PC-3 (cell line): ENCODE results near the gene CCM2L. TPM values are rescaled to one million over a fixed set of nuclear protein-coding genes. Genes with fewer than 3 reads are reported as not detected.
A peak's percentile ranks its signal among the peaks of the same experiment; 100 is the strongest.

Experiments used
- ATAC-seq: fragments of 200-7000 bp; cut with Tn5 transposase; 2 replicates; pipeline ENCODE4 v1.9.1; 2020; ENCODE audit warnings: mild to moderate bottlenecking, moderate library complexity
- BruUV-seq: library from RNA; stranded (reverse); fragments of 400-500 nt; replicated peaks from 2 replicates; lab custom pipeline; 2021; lab: Mats Ljungman, UMichigan
- CTCF ChIA-PET: fragments of 300-600 bp; sonication (Branson Sonifier 250); formaldehyde crosslinking; loops from one replicate; lab custom pipeline; 2022; ENCODE audit warnings: antibody characterized with exemption; lab: Charles Lee
- POLR2A ChIA-PET: fragments of 300-600 bp; sonication (Branson Sonifier 250); formaldehyde crosslinking; loops from one replicate; lab custom pipeline; 2022; ENCODE audit warnings: antibody characterized with exemption; ENCODE audit not compliant: unreplicated experiment; lab: Charles Lee
- DNase-seq: peaks from one replicate; pipeline ENCODE4 v3.0.0-alpha.2; 2015
- H2AFZ ChIP-seq: fragments of 300-600 bp; sonication (generic); 2 replicates; pipeline ENCODE4 v1.6.0; 2016; ENCODE audit warnings: antibody characterized with exemption, low read length
- H3F3A ChIP-seq: fragments of 300-600 bp; sonication (generic); one replicate; pipeline ENCODE4 v1.6.0; 2017; ENCODE audit warnings: antibody characterized with exemption, low read length, control low read depth, mild to moderate bottlenecking; ENCODE audit not compliant: unreplicated experiment
- H3K27ac ChIP-seq: fragments of 300-600 bp; sonication (generic); 2 replicates; pipeline ENCODE4 v1.5.1; 2016; ENCODE audit warnings: mild to moderate bottlenecking, low read length
- H3K27me3 ChIP-seq: fragments of 300-600 bp; sonication (generic); 2 replicates; pipeline ENCODE4 v1.6.1; 2016; ENCODE audit warnings: low read length, mixed read lengths
- H3K36me3 ChIP-seq: fragments of 300-600 bp; sonication (generic); 2 replicates; pipeline ENCODE4 v1.6.1; 2016; ENCODE audit warnings: low read depth, mixed run types, low read length, mixed read lengths
- H3K4me1 ChIP-seq: fragments of 300-600 bp; sonication (generic); 2 replicates; pipeline ENCODE4 v1.5.1; 2016; ENCODE audit warnings: low read length; ENCODE audit not compliant: insufficient read depth
- H3K4me2 ChIP-seq: fragments of 300-600 bp; sonication (generic); 2 replicates; pipeline ENCODE4 v1.6.0; 2016; ENCODE audit warnings: low read length
- H3K4me3 ChIP-seq: fragments of 300-600 bp; sonication (generic); 2 replicates; pipeline ENCODE4 v1.5.1; 2016; ENCODE audit warnings: mild to moderate bottlenecking, low read length, mixed read lengths
- H3K79me2 ChIP-seq: fragments of 300-600 bp; sonication (generic); 2 replicates; pipeline ENCODE4 v1.6.1; 2017; ENCODE audit warnings: low read length, mixed read lengths
- H3K9ac ChIP-seq: fragments of 300-600 bp; sonication (generic); 2 replicates; pipeline ENCODE4 v1.6.0; 2016; ENCODE audit warnings: mild to moderate bottlenecking, low read length
- H3K9me2 ChIP-seq: fragments of 300-600 bp; sonication (generic); replicated peaks from 2 replicates; pipeline ENCODE4 v1.6.1; 2016; ENCODE audit warnings: mixed run types, low read length, mixed read lengths
- H3K9me3 ChIP-seq: fragments of 300-600 bp; sonication (generic); 2 replicates; pipeline ENCODE4 v1.6.1; 2016; ENCODE audit warnings: low read length, mixed read lengths
- H4K20me1 ChIP-seq: fragments of 300-600 bp; sonication (generic); 2 replicates; pipeline ENCODE4 v1.6.1; 2016; ENCODE audit warnings: low read length, mixed read lengths
- EZH2 ChIP-seq: fragments of 300-600 bp; sonication (generic); IDR thresholded peaks from one replicate; pipeline ENCODE4 v1.6.1; 2017; ENCODE audit warnings: antibody characterized with exemption, mild to moderate bottlenecking, low read length; ENCODE audit not compliant: unreplicated experiment
- EZH2phosphoT487 ChIP-seq: fragments of 300-600 bp; sonication (generic); IDR thresholded peaks from 2 replicates; pipeline ENCODE4 v1.6.1; 2018; ENCODE audit warnings: mild to moderate bottlenecking, antibody characterized with exemption, low read length, borderline replicate concordance
- intact Hi-C: fragments of 100-400 bp; cut with micrococcal nuclease; formaldehyde crosslinking; loops from 2 replicates; pipeline ENCODE4 v1.9.0; 2023
- total RNA-seq: library from RNA; depleted of rRNA; stranded (reverse); fragments of >200 nt; gene quantifications from 2 replicates; pipeline ENCODE4 v1.2.3, GENCODE V29; 2014
- TF ChIP-seq, protein P1 (sequence below): fragments of 300-600 bp; sonication (generic); conservative IDR thresholded peaks from 2 replicates; pipeline ENCODE4 v1.5.1; 2017; ENCODE audit warnings: antibody characterized with exemption, low read depth, mild to moderate bottlenecking, low read length

Gene CCM2L
- total RNA-seq, 1 experiment from 2014 or later: not detected

DNA sequence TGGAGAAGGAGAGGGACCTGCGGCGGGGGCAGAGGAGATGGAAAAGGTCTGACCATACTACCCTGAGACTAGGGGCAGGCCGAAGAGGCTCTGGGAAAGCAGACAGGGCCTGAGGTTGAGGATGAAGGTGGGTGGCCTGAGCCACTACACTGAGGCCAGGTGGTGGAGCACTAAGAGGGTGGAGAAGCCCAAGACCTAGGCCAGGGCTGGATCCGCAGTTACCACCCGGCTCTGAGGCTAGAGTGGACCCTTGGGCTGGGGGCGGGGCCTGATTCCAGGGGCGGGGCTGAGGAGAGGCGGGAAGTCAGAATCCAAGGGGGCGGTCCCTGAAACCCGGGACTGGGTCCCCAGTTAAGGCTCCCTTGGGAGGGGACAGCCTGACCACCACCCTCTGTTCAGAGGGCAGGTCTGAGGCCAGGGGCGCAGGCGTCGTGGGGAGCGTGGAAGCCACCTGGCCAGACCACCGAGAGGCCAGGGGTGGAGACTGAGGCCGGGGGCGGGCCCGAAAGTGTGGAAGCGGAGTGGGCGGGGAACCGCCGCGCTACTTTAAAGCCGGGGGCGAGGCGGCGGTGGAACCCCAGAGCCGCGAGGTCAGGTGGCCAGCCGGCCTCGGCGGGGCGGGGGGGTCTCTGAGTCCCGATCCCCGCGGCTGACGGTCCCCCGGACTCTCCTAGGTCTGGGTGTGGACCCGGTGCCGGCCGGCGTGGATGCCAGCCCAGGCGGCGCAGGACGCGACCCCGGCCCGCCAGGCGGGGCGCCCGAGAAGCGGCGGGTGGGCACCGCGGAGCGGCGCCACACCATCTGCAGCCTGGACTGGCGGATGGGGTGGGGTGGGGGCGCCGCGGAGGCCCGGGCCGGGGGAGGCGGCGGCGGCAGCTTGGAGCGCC lies 8.3 kb downstream of the CCM2L start:
- peak; percentile 53 for DNase-seq
- H3K4me1 ChIP-seq: no peaks in the 10 kb centered on the region
- intact Hi-C loops: no loop called here
- H3K9ac ChIP-seq: no peak overlapping the region
- TF ChIP-seq EZH2phosphoT487 (no peak), EZH2 (peak; percentile 33)
- no peaks in the 10 kb centered on the region for H3K36me3 ChIP-seq
- no peaks in the 10 kb centered on the region for H3F3A ChIP-seq
- H3K4me3 ChIP-seq: peak overlapping the region; percentile 62
- H3K9me3 ChIP-seq: no peaks in the 10 kb centered on the region
- POLR2A ChIA-PET: no interaction called here
- CTCF ChIA-PET: interaction anchor here (1.0 kb wide), 1 partner anchor 166 kb away, joined by 6 read pairs; no protein-coding TSS in a partner anchor
- H3K27ac ChIP-seq: no peak overlapping the region
- no TSS peak for BruUV-seq
- no peaks in the 10 kb centered on the region for H4K20me1 ChIP-seq
- peak; percentile 72 for ATAC-seq
- H2AFZ ChIP-seq: peak overlapping the region; percentile 78
- H3K27me3 ChIP-seq: peaks cover 56% of the 10 kb centered on the region
- no peaks in the 10 kb centered on the region for H3K79me2 ChIP-seq
- H3K9me2 ChIP-seq: no peaks in the 10 kb centered on the region
- peak overlapping the region; percentile 80 for H3K4me2 ChIP-seq

DNA sequence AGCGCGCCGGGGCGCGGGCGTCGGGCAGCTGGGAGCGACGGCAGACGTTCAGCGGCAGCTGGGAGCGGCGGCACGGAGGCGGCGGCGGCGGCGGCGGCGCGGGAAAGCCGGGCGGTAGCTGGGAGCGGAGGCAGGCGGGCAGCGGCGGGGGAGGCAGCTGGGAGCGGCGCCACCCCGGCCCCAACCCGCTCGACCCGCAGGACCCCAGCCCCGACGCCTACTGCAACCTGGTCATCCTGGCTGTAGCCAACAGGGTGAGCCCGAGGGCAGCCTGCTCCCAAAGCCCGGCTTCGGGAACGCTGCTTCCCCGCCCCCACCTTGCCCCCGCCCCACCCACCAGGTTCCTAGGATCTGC lies 8.9 kb downstream of the CCM2L start:
- Histone ChIP-seq H3K36me3 (no peaks in the 10 kb centered on the region), H3K27ac (no peak overlapping the region), H2AFZ (no peak overlapping the region), H3K9ac (no peak overlapping the region), H4K20me1 (no peaks in the 10 kb centered on the region), H3F3A (no peaks in the 10 kb centered on the region), H3K9me2 (no peaks in the 10 kb centered on the region), H3K4me3 (no peak overlapping the region), H3K4me2 (no peak overlapping the region), H3K79me2 (no peaks in the 10 kb centered on the region), H3K27me3 (peaks cover 56% of the 10 kb centered on the region), H3K9me3 (no peaks in the 10 kb centered on the region), H3K4me1 (no peaks in the 10 kb centered on the region)
- TF ChIP-seq, protein P1, sequence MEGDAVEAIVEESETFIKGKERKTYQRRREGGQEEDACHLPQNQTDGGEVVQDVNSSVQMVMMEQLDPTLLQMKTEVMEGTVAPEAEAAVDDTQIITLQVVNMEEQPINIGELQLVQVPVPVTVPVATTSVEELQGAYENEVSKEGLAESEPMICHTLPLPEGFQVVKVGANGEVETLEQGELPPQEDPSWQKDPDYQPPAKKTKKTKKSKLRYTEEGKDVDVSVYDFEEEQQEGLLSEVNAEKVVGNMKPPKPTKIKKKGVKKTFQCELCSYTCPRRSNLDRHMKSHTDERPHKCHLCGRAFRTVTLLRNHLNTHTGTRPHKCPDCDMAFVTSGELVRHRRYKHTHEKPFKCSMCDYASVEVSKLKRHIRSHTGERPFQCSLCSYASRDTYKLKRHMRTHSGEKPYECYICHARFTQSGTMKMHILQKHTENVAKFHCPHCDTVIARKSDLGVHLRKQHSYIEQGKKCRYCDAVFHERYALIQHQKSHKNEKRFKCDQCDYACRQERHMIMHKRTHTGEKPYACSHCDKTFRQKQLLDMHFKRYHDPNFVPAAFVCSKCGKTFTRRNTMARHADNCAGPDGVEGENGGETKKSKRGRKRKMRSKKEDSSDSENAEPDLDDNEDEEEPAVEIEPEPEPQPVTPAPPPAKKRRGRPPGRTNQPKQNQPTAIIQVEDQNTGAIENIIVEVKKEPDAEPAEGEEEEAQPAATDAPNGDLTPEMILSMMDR: no peak
- TF ChIP-seq EZH2phosphoT487: no peak
- no peak for TF ChIP-seq EZH2
- CTCF ChIA-PET: no interaction called here
- ATAC-seq: peak; percentile 16; the same call in 1 of the 2 replicates
- no peak for DNase-seq
- intact Hi-C loops: no loop called here
- POLR2A ChIA-PET: no interaction called here
- no TSS peak for BruUV-seq

DNA sequence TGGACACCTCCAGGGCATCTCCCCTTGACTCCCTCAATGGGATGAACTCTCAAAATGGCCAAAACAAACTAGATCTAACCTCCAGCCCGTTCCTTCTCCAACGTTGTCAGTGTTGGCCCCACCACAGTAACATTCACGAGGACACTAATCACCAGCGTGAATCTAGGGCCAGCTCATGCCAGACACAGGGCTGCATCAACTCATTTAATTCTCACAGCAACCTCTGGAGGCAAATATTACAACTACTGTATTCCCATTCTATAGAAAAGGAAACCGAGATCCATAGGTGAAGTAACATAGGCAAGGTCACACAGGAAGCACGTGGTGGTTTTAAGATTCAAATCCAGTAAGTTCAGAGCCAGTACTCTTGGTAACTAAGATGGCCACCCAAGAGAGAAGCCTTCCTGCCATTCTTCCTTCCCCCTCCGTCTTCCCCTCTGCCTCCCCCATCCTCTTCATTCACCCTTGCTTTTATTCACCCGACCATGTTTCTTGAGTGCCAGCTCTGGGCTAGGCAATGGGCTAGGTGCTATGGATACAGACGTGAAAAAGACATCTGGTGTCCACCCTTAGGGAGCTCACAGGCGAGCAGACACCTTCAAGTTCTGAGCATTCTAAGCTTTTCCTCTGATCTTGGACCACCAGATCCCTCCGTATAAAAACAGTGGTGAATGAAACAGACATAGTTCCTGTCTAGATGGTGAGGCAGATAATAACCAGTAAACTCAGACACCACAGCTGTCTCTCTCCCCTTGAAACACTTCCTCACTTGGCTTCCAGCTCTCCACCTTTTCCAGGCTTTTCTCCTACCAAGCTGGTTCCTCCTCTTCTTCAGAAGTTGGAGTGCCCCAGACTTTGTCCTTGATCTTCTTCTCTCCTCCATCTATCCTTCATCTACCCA lies 9.6 kb downstream of the CCM2L start:
- ATAC-seq (no peak), DNase-seq (no peak)
- H3K27me3 ChIP-seq: peaks cover 55% of the 10 kb centered on the region
- TF ChIP-seq, protein P1: no peak
- TF ChIP-seq EZH2: no peak
- TF ChIP-seq EZH2phosphoT487: no peak
- ChIA-PET CTCF (no interaction called here), POLR2A (no interaction called here)
- BruUV-seq: no TSS peak
- no peaks in the 10 kb centered on the region for H3K79me2 ChIP-seq
- H3K27ac ChIP-seq: no peak overlapping the region
- no peak overlapping the region for H3K4me2 ChIP-seq
- no peaks in the 10 kb centered on the region for H3F3A ChIP-seq
- no peaks in the 10 kb centered on the region for H3K9me2 ChIP-seq
- H4K20me1 ChIP-seq: no peaks in the 10 kb centered on the region
- no peaks in the 10 kb centered on the region for H3K36me3 ChIP-seq
- intact Hi-C loops: no loop called here
- H3K4me3 ChIP-seq: no peak overlapping the region
- no peak overlapping the region for H3K9ac ChIP-seq
- H3K4me1 ChIP-seq: no peaks in the 10 kb centered on the region
- no peaks in the 10 kb centered on the region for H3K9me3 ChIP-seq
- H2AFZ ChIP-seq: no peak overlapping the region
